Measurements from ENCODE around the gene SCN10A.

GRCh38 chr3:38746641-38747040, 69.4 kb downstream of the SCN10A start:
- TF ChIP-seq CTCF (IDR thresholded peaks at IDR 0.05) (no peak), POLR2A (IDR thresholded peaks at IDR 0.05) (no peak)
